ENCODE measurements around the gene DACT1.
"Not testable (repeated sequence)": the region's sequence is repeated elsewhere in the genome, so short reads cannot be mapped to it uniquely, and the experiment has no call there.

Gene DACT1

GRCh38 chr14:58637391-58638230 lies at the start of gene DACT1:
Gene DACT1 (plus strand): TSS chr14:58637962. CDS start chr14:58638203, 241 bp downstream.
- FAIRE-seq (no peak), DNase-seq (ENCODE audit: insufficient read length, low spot score) (no peak)
- no peak for TF ChIP-seq CTCF (IDR thresholded peaks at IDR 0.05; ENCODE audit: insufficient read depth, missing control alignments)

- not testable (repeated sequence) for FAIRE-seq; DNase-seq (ENCODE audit: insufficient read length, low spot score)
Observed at GRCh38 chr14:58588321-58588720, 49.4 kb upstream of the DACT1 start.

- DNase-seq (ENCODE audit: insufficient read length, low spot score) (no peak), FAIRE-seq (no peak)
- TF ChIP-seq CTCF (IDR thresholded peaks at IDR 0.05; ENCODE audit: insufficient read depth, missing control alignments), result no peak
Observed at GRCh38 chr14:58593977-58594376, 43.8 kb upstream of the DACT1 start.

GRCh38 chr14:58597041-58597440 lies 40.7 kb upstream of the DACT1 start:
- no peak for TF ChIP-seq CTCF (IDR thresholded peaks at IDR 0.05; ENCODE audit: insufficient read depth, missing control alignments)
- FAIRE-seq (no peak), DNase-seq (ENCODE audit: insufficient read length, low spot score) (peak; percentile 14)

- no peak for FAIRE-seq
Observed at GRCh38 chr14:58598028-58598803, 39.5 kb upstream of the DACT1 start.

GRCh38 chr14:58598804-58599525 lies 38.8 kb upstream of the DACT1 start:
- no peak for FAIRE-seq
- no peak for TF ChIP-seq CTCF (IDR thresholded peaks at IDR 0.05; ENCODE audit: insufficient read depth, missing control alignments)
- no peak for DNase-seq (ENCODE audit: insufficient read length, low spot score)

More at GRCh38 chr14:58598028-58598803, 39.5 kb upstream of the DACT1 start:
- no peak for DNase-seq (ENCODE audit: insufficient read length, low spot score)
- no peak for TF ChIP-seq CTCF (IDR thresholded peaks at IDR 0.05; ENCODE audit: insufficient read depth, missing control alignments)

GRCh38 chr14:58599707-58600106 lies 38.1 kb upstream of the DACT1 start:
- no peak for DNase-seq (ENCODE audit: insufficient read length, low spot score)
- no peak for FAIRE-seq
- no peak for TF ChIP-seq CTCF (IDR thresholded peaks at IDR 0.05; ENCODE audit: insufficient read depth, missing control alignments)
